Peyer's patch (tissue), 4 donors: ENCODE measurements around the gene ZNF48.

Experiments
- CTCF ChIP-seq, 6 experiments: fragments of 450-650 bp in 4 of 6; fragments of 200-600 bp in 2 of 6; sonication (generic) in 1 of 6; IDR thresholded peaks; one replicate each; pipeline ENCODE4 v1.5.1; 2017 to 2019; ENCODE audit warnings: antibody characterized with exemption in 6 of 6, mild to moderate bottlenecking in 3 of 6, moderate library complexity in 1 of 6
- POLR2A ChIP-seq, 2 donors: fragments of 450-650 bp; IDR thresholded peaks; one replicate each; pipeline ENCODE4 v1.5.1; 2017; ENCODE audit warnings: antibody characterized with exemption in 2 of 2, mild to moderate bottlenecking in 2 of 2, moderate library complexity in 2 of 2

GRCh38 chr16:30372725-30373124, 22.5 kb upstream of the ZNF48 start:
- TF ChIP-seq CTCF (IDR thresholded peaks at IDR 0.05) (no peak), POLR2A (IDR thresholded peaks at IDR 0.05) (no peak)
